GM12878 (cell line): Measurements from ENCODE around the gene CEP131. TPM values are rescaled to one million over a fixed set of nuclear protein-coding genes. Genes with fewer than 3 reads are reported as not detected.

Experiments used
- ATAC-seq: fragments of 200-7000 bp; cut with Tn5 transposase; 3 replicates; pipeline ENCODE4 v1.9.1; 2020; ENCODE audit warnings: mild to moderate bottlenecking, moderate library complexity
- BruUV-seq: library from RNA; stranded (reverse); fragments of 400-500 nt; replicated peaks from 2 replicates; lab custom pipeline; 2021; lab: Mats Ljungman, UMichigan
- CTCF ChIA-PET: fragments of 300-600 bp; sonication (Branson Sonifier 250); formaldehyde crosslinking; extraction: SDS; loops from one replicate; lab custom pipeline; 2021; ENCODE audit warnings: inconsistent platforms; lab: Yijun Ruan, JAX
- POLR2A ChIA-PET: fragments of 350-600 bp; formaldehyde crosslinking; extraction: SDS; loops from one replicate; lab custom pipeline; 2021; ENCODE audit warnings: inconsistent platforms; lab: Charles Lee
- RAD21 ChIA-PET: fragments of 300-600 bp; sonication (Branson Sonifier 250); formaldehyde crosslinking; loops from one replicate; lab custom pipeline; 2023; ENCODE audit warnings: antibody characterized with exemption; ENCODE audit not compliant: unreplicated experiment; lab: Charles Lee
- SMC1A ChIA-PET: fragments of 300-600 bp; sonication (Branson Sonifier 250); formaldehyde crosslinking; loops from one replicate; lab custom pipeline; 2023; ENCODE audit not compliant: unreplicated experiment, uncharacterized antibody; lab: Charles Lee
- DNase-seq: peaks from one replicate; pipeline ENCODE4 v3.0.0-alpha.2; 2011; ENCODE audit warnings: low read depth, low spot score
- FAIRE-seq: peaks from 3 replicates; lab custom pipeline; 2011; peaks lifted over from hg19 to GRCh38; lab: Jason Lieb, UNC
- H2AFZ ChIP-seq: 2 replicates; pipeline ENCODE4 v1.6.0; 2011; ENCODE audit warnings: low read depth, low read length, control low read depth; ENCODE audit not compliant: control insufficient read depth
- H3K27ac ChIP-seq: 2 replicates; pipeline ENCODE4 v1.5.1; 2011; ENCODE audit warnings: control low read depth; ENCODE audit not compliant: control insufficient read depth, insufficient read depth
- H3K27me3 ChIP-seq, 2 experiments: replicated peaks in 1 of 2; 2 replicates each; pipeline versions ENCODE4 v1.6.0 to v1.6.1; 2011; ENCODE audit warnings: low read length in 1 of 2; ENCODE audit not compliant: control insufficient read depth in 2 of 2, insufficient read depth in 2 of 2
- H3K36me3 ChIP-seq, 2 experiments: 2 replicates each; pipeline ENCODE4 v1.5.1; 2011; ENCODE audit warnings: low read length in 1 of 2; ENCODE audit not compliant: control insufficient read depth in 2 of 2, insufficient read depth in 2 of 2
- H3K4me1 ChIP-seq: 2 replicates; pipeline ENCODE4 v1.6.1; 2011; ENCODE audit warnings: mild to moderate bottlenecking, low read length, moderate library complexity, mixed read lengths; ENCODE audit not compliant: control insufficient read depth, insufficient read depth
- H3K4me2 ChIP-seq: 2 replicates; pipeline ENCODE4 v1.6.0; 2011; ENCODE audit warnings: control low read depth; ENCODE audit not compliant: control insufficient read depth, insufficient read depth
- H3K4me3 ChIP-seq: fragments of 200-600 bp; sonication (generic); 2 replicates; pipeline ENCODE4 v1.5.1; 2016
- H3K79me2 ChIP-seq: 2 replicates; pipeline ENCODE4 v1.6.0; 2011; ENCODE audit warnings: low read length; ENCODE audit not compliant: control insufficient read depth, insufficient read depth
- H3K9ac ChIP-seq: 2 replicates; pipeline ENCODE4 v1.8.0; 2011; ENCODE audit warnings: low read length, control low read depth, mixed read lengths; ENCODE audit not compliant: control insufficient read depth, insufficient read depth
- H3K9me3 ChIP-seq: replicated peaks from 3 replicates; pipeline ENCODE4 v1.5.1; 2011; ENCODE audit warnings: mild to moderate bottlenecking, low read length; ENCODE audit not compliant: control insufficient read depth, insufficient read depth
- H4K20me1 ChIP-seq: 2 replicates; pipeline ENCODE4 v1.6.0; 2011; ENCODE audit not compliant: control insufficient read depth, insufficient read depth
- ELK1 ChIP-seq: IDR thresholded peaks from 2 replicates; pipeline ENCODE4 v1.6.1; 2012; ENCODE audit warnings: low read depth, low read length, improper control_type of control experiment
- HDAC6 ChIP-seq: fragments of 200-600 bp; sonication (generic); IDR thresholded peaks from one replicate; pipeline ENCODE4 v1.8.0; 2017; ENCODE audit warnings: antibody characterized with exemption; ENCODE audit not compliant: unreplicated experiment
- NFYB ChIP-seq: IDR thresholded peaks from 2 replicates; pipeline ENCODE4 v1.6.1; 2011; ENCODE audit warnings: low read depth, mild to moderate bottlenecking, low read length, improper control_type of control experiment, moderate library complexity; ENCODE audit not compliant: insufficient read depth
- PML ChIP-seq: IDR thresholded peaks from 2 replicates; pipeline ENCODE4 v1.6.1; 2012; ENCODE audit warnings: low read length, inconsistent platforms
- RAD51 ChIP-seq: fragments of 450-650 bp; IDR thresholded peaks from 2 replicates; pipeline ENCODE4 v1.6.1; 2016; ENCODE audit warnings: moderate library complexity, mild to moderate bottlenecking, inconsistent platforms
- SUPT20H ChIP-seq: IDR thresholded peaks from 2 replicates; pipeline ENCODE4 v1.6.1; 2011; ENCODE audit warnings: low read depth, mild to moderate bottlenecking, low read length, moderate library complexity, borderline replicate concordance; ENCODE audit not compliant: control insufficient read depth
- WGBS: methylation state at CpG from one replicate; pipeline ENCODE4 v1.1.6; 2016; ENCODE audit warnings: low lambda C conversion rate; ENCODE audit not compliant: insufficient replicate concordance, insufficient coverage; ENCODE audit errors: missing lambda C conversion rate; 5-methylcytosine and 5-hydroxymethylcytosine counted together
- in situ Hi-C: fragments of 300-500 bp; cut with MboI; formaldehyde crosslinking; loops from 9 replicates; pipeline ENCODE4 v1.14.3; 2018; ENCODE audit warnings: mixed read lengths
- intact Hi-C: fragments of 100-400 bp; cut with micrococcal nuclease; formaldehyde crosslinking; loops from one replicate; pipeline ENCODE4 v1.14.2; 2022; ENCODE audit not compliant: unreplicated experiment
- polyA plus RNA-seq, 11 experiments: library from polyadenylated mRNA; depleted of rRNA in 4 of 11; unstranded in 6 of 11; stranded (reverse) in 5 of 11; fragments of >200 nt; fragmentation: Nextera tagmentation in 4 of 11; fragmentation: Illumina TruSeq in 1 of 11; extraction: Ambion mirVana in 4 of 11; extraction: Trizol in 1 of 11; gene quantifications; 1 replicate in 1 of 11; 2 replicates in 10 of 11; pipeline versions ENCODE4 v1.2.1 to v1.2.3, GENCODE V29; 2011 to 2016; ENCODE audit warnings: inconsistent platforms in 2 of 11, missing spikeins in 2 of 11, low read depth in 1 of 11
- total RNA-seq, 4 experiments: library from RNA; depleted of rRNA in 3 of 4; stranded (reverse); fragments of >200 nt in 3 of 4; fragmentation: Illumina TruSeq in 1 of 4; extraction: Trizol in 1 of 4; gene quantifications; 2 replicates each; pipeline versions ENCODE4 v1.2.1 to v1.2.3, GENCODE V29; 2013 to 2021
- TF ChIP-seq, protein P1 (sequence below): fragments of 450-650 bp; conservative IDR thresholded peaks from 2 replicates; pipeline ENCODE4 v1.6.1; 2017; ENCODE audit warnings: mild to moderate bottlenecking, moderate library complexity

CEP131 gene
- total and polyA plus RNA-seq, 10 of the 15 experiments (the other 5 are each of a cell fraction or from before 2014, with no cell fraction given), result 0.05 to 17.3 (median 6.7) TPM

GRCh38 chr17:81219476-81220180 lies 3.1 kb downstream of the CEP131 start:
- no peak overlapping the region for H3K4me2 ChIP-seq
- no peak overlapping the region for H3K4me3 ChIP-seq
- peaks cover 9% of the 10 kb centered on the region for H3K4me1 ChIP-seq
- TF ChIP-seq ELK1, result no peak
- no peak for TF ChIP-seq SUPT20H
- no peak for TF ChIP-seq RAD51
- no peak for TF ChIP-seq NFYB
- no peak for TF ChIP-seq PML
- H3K36me3 ChIP-seq, result no peaks in the 10 kb centered on the region
- intact Hi-C loops, result no loop called here
- H3K9ac ChIP-seq, result no peak overlapping the region
- ChIA-PET SMC1A (no interaction called here), RAD21 (no interaction called here), CTCF (no interaction called here), POLR2A (no interaction called here)
- no peak for FAIRE-seq
- no peaks in the 10 kb centered on the region for H4K20me1 ChIP-seq
- no peak overlapping the region for H2AFZ ChIP-seq
- WGBS, result 84% methylated on average over 24 of the region's 24 CpGs
- no peak overlapping the region for H3K27ac ChIP-seq
- H3K79me2 ChIP-seq, result peaks cover 3% of the 10 kb centered on the region
- H3K27me3 ChIP-seq, result no peaks in the 10 kb centered on the region
- BruUV-seq, result no TSS peak
- DNase-seq, result no peak
- H3K9me3 ChIP-seq, result no peaks in the 10 kb centered on the region
- in situ Hi-C loops, result loop anchor here (5.0 kb wide), 1 partner anchor 52 kb away; the partner anchor contains the start of genes AATK and PVALEF
- no peak for ATAC-seq

- no peak for FAIRE-seq
- peaks cover 3% of the 10 kb centered on the region for H3K79me2 ChIP-seq
Measured at GRCh38 chr17:81218991-81219390, 3.8 kb downstream of the CEP131 start.

More at GRCh38 chr17:81218991-81219390, 3.8 kb downstream of the CEP131 start:
- H2AFZ ChIP-seq, result no peak overlapping the region
- no peaks in the 10 kb centered on the region for H3K27me3 ChIP-seq
- ATAC-seq, result no peak
- no peaks in the 10 kb centered on the region for H4K20me1 ChIP-seq
- no peak for DNase-seq
- intact Hi-C loops, result no loop called here
- H3K36me3 ChIP-seq, result no peaks in the 10 kb centered on the region
- 85% methylated on average over 11 of the region's 11 CpGs for WGBS
- H3K27ac ChIP-seq, result no peak overlapping the region
- in situ Hi-C loops, result loop anchor here (5.0 kb wide), 1 partner anchor 52 kb away; the partner anchor contains the start of genes AATK and PVALEF
- no TSS peak for BruUV-seq
- H3K4me1 ChIP-seq, result peaks cover 9% of the 10 kb centered on the region
- H3K4me3 ChIP-seq, result no peak overlapping the region
- ChIA-PET SMC1A (no interaction called here), RAD21 (no interaction called here)
- H3K9me3 ChIP-seq, result no peaks in the 10 kb centered on the region
- no peak for TF ChIP-seq HDAC6
- TF ChIP-seq, protein P1, sequence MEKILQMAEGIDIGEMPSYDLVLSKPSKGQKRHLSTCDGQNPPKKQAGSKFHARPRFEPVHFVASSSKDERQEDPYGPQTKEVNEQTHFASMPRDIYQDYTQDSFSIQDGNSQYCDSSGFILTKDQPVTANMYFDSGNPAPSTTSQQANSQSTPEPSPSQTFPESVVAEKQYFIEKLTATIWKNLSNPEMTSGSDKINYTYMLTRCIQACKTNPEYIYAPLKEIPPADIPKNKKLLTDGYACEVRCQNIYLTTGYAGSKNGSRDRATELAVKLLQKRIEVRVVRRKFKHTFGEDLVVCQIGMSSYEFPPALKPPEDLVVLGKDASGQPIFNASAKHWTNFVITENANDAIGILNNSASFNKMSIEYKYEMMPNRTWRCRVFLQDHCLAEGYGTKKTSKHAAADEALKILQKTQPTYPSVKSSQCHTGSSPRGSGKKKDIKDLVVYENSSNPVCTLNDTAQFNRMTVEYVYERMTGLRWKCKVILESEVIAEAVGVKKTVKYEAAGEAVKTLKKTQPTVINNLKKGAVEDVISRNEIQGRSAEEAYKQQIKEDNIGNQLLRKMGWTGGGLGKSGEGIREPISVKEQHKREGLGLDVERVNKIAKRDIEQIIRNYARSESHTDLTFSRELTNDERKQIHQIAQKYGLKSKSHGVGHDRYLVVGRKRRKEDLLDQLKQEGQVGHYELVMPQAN, result no peak
- TF ChIP-seq, all 136 proteins: peak for 0
- H3K9ac ChIP-seq, result no peak overlapping the region
- CTCF ChIA-PET, result no interaction called here
- POLR2A ChIA-PET, result interaction anchor here (0.6 kb wide), 1 partner anchor 348 kb away, joined by 3 read pairs; no protein-coding TSS in a partner anchor
- H3K4me2 ChIP-seq, result no peak overlapping the region
